UCSD-AML1 (cell line): ENCODE results near the gene NPTX1.

ENCODE experiments used
- DNase-seq: peaks from one replicate; lab custom pipeline; 2025; ENCODE audit not compliant: unreplicated experiment; lab: John Stamatoyannopoulos, UW

The NPTX1 gene

DNA sequence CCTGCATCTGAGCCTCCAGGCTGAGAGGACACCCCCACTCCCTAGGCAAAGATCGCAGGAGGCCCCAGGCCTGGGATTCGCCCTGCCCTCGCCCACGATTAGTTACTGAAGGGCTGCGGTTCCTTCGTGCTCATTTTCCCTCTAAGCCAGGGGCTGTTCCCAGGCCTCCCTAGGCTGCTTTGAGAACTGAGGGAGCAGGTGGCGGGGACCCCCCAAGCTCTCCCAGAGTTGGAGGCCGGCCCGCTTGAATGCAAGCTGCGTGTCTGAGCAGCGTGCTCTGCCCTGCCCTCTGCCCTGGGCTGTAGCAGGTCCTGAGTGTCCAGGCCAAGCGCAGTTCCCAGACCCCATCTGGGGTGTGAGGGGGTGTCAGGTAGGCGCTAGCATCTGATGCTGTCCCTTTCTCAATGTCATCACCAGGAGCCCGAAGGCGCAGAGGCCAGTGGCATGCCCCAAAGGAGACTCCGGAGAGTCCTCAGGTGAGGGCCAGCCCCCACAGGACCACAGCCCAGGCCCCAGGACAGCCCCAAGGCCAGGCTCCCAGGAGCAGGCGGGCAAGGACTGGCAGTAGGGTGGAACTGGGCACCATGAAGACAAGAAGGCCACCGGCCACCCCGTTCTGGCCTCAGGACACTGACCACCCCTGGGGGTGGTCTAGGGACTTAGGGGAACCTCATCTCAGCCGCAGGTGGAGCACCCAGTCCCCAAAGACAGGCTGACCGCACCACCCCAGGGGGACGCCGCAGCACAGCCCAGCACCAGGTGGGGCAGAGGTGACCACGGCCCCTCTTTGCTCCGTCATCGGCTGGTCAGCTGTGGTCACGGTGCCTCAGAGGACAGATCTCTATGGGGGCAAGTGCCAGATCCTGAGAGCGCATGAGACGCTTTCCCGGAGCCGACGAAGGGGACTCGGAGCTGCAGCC lies 46.8 kb downstream of the NPTX1 start:
- DNase-seq, result no peak

DNA sequence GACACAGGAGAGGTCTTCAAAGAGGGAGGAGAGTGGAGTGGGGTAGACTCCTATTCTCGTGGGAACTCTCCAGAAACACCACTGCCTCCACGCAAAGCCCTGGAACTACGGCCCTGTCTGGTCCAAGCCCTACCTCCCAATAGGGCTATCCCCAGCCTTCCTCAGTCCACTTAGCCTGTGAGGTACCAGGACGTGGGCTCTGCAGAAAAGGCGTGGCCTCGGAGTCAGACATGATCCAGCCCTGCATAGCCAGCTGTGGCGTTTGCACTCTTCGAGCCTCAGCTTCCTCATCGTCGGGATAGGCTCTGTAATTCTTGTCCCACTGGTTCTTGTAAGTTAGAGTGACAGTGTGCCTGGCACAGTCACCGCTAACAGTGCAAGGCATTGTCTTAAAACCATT lies 47.6 kb downstream of the NPTX1 start:
- no peak for DNase-seq

DNA sequence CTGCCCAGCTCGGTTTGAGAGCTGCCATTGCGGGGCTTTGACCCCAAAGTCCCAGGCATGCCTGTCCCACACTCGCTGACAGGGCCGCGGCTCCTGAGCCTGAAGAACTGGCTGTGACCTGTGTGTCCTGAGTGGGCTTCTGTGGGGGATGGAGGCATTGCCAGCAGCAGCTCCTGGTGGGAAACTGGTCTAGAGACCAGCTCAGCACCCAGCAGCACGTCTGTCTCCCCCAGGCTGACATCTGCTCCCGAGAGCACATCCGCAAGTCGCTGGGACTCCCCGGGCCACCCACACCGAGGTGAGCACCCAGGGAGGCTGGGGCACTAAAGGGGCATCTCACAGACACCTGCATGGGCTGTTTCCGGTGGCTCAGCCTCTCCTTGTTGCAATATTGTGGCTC lies 48.0 kb downstream of the NPTX1 start:
- no peak for DNase-seq

- no peak for DNase-seq
Observed at GRCh38 chr17:80427366-80428282, 48.8 kb downstream of the NPTX1 start.

DNA sequence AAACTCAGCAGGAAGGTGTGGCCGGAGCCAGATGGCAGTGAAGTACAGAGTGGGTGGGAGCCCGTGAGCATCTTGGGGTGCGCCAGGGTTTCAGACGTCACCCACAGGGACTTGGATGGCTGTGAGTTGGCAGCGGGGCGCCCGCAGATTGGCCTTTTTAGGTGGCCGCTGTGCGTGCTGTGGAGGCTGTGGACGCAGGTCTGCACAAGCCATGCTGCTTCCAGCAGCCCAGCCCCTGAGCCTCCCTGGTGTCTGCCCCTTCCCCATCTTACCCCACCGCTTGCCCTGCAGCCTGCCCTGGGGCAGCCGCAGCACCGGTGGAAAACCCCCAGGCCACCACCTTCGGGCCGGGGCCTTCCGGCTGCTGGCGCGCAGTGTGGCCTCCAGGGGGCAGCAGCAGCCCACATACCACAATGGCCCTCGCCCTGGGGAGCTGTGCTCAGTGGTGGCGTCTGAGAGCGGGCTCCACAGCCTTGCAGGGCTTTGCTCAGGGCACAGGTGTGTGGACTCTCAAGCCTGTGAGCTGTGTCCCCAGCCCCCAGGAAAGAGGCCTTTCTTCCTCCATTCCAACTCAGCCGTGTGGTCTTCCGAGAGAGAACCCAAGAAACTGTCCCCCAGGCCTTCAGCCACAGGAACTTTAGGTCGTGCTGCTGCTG lies 49.6 kb downstream of the NPTX1 start:
- peak; percentile 77 for DNase-seq

DNA sequence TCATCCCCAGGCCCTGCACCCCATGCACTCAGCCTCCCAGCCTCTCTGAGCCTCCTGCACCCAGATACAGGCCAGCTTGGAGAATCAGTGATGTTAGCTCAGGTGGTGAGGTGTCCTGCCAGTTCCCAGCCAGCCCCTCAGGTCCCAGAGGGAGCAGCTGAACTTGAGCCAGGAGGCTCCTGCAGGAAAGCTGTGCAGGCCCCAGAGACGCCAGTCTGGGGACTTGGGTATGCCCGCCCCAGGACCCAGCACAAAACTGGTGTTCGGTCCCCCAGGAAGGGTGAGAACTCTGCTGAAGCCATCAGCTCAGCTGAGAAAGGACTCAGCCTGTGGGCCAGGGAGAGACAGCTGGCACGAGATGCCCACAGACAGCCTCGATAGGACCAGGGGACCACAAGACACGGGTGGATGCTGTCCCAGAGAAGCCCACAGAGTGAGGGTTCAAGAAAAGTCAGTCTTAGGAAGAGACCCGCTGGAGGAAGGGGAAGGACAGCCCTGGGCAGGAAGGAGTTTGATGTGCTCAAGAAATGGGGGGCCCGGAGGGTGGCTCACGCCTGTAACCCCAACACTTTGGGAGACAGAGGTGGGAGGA lies 50.5 kb downstream of the NPTX1 start:
- DNase-seq, result no peak

DNA sequence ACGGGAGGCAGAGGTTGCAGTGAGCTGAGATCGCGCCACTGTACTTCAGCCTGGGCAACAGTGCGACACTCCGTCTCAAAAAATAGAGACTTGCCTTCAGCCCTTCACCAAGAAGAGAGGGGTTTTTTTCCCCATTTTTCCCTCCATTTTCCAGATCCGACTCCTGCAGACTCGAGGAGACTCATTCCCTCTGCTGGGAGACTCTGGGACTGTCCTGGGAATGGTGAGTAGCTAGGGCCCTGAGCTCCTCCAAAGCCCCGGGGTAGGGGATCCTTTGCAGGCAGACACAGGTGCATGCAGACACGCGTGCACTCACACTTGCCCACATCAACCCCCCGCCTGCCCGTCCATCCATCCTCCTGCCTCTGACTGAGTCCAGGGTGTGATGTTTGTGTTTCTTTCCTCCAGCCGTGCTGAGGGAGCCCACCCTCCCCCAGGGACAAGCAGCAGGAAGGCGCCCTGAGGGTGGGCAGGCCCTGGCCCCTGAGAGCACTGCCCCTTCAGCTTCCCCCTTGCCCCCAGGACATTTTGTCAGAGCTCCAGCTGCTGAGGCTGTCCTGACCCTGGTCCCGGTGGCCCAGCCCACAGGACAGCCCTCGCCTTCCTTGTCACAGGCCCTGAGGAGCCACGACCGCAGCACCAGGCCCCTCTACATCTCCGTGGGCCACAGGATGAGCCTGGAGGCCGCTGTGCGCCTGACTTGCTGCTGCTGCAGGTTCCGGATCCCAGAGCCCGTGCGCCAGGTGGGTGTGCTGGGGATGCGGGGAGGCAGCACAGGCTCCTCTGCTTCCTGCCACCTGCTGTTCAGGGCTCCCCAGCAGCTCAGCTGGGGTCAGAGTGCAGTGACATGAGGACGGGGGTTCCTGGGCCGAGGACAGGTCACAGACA lies 51.3 kb downstream of the NPTX1 start:
- DNase-seq, result no peak

DNA sequence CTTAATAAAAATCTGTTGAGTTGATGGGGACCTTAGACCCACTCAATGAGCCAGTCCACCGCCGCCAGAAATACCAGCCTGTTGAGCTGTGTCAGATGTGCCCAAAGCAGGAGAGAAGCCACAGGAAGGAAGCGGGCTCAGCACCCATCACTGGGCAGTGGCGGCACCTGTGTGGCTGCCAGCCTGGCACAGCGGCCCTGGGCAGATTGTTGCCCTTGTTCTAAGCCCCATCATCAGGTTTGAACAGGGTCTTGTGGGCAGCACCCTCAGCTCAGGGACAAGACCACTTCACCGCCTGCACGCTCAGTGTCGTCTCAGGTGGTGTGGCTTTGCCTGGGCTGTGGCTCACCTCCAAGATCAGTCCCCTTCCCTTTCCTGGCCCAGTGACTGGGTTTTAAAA lies 52.1 kb downstream of the NPTX1 start:
- DNase-seq, result no peak

- DNase-seq, result no peak
Observed at GRCh38 chr17:80423536-80424225, 52.7 kb downstream of the NPTX1 start.

DNA sequence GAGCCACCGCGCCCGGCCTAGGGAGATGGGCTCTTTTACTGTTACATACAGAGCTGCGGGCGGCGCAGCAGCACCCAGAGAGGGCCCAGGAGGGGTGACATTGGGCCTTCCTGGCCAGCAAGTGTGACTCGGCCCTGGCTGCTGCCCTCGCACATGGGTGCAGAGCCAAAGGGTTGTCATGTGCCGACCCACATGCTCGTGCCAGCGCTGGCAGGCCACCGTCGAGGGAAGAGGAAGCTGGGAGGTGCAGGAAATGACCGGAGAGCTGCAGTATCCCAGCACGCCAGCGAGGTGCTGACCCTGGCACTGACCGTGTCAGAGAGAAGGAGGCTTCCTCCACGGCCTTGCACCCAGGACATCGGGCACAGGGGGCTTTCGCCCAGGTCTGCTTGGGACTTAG lies 53.4 kb downstream of the NPTX1 start:
- no peak for DNase-seq

GRCh38 chr17:80422276-80422675 lies 54.1 kb downstream of the NPTX1 start:
- no peak for DNase-seq

DNA sequence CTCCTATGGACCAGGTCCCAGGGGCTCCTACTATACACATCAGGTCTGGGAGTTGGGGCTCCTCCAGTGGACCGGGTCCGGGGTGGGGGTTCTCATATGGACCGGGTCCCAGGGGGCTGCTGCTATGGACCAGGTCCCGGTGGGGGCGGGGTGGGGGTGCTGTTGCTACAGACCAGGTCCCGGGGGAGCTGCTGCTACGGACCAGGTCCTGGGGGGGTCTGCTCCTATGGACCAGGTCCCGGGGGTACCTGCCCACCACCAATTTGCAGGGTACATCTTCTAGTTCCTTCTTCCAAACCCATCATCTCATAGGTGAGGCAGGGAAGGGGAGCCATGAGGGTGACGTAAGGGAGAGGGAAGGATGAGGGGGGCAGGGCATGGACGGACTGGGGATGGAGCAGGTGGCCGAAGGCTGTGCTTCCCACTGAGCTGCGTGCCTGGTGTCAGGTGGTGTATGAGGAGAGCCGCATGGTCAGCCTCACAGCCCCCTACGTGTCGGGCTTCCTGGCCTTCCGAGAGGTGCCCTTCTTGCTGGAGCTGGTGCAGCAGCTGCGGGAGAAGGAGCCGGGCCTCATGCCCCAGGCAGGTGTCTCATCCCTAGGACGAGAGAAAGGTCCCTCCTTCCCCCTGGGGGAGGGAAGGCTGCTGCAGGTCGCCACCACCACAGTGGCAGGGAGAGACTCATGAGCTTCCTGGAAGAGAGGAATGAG lies 54.9 kb downstream of the NPTX1 start:
- no peak for DNase-seq

DNA sequence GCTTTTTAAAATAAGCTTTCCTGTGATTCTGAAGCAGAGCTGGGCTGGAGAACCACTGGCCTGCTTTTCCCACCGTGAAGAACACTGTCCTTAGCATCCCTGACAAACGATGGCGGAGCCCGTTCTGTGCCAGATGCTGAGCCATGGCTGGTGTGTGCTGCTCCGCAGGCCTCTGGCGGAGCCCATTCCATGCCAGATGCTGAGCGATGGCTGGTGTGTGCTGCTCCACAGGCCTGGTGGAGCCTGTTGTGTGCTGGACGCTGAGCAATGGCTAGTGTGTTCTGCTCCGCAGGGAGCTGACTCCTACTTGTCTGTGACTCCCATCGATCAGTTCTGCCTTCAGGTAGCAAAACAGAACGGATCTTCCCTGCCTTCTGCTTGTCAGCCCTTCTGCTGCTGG lies 57.2 kb downstream of the NPTX1 start:
- no peak for DNase-seq

DNA sequence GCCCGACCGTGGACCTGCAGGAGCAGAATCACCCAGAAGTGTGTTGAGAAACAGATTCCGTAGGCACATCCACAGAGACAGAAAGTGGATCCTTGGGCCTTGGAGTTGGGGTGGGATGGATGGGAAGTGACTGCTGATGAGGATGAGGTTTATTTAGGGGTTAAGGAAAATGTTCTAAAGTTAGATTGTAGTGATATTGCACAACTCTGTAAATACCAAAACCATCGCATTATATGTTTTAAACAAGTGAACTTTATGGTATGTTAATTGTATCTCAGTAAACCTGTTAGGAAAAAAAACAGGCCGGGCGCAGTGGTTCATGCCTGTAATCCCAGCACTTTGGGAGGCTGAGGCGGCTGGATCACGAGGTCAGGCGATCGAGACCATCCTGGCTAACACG lies 57.8 kb downstream of the NPTX1 start:
- DNase-seq, result no peak
